PC-3 (cell line): ENCODE data around the gene STIMATE. TPM values are rescaled to one million over a fixed set of nuclear protein-coding genes. Genes with fewer than 3 reads are reported as not detected.

Experiments used
- ATAC-seq: fragments of 200-7000 bp; cut with Tn5 transposase; 2 replicates; pipeline ENCODE4 v1.9.1; 2020; ENCODE audit warnings: mild to moderate bottlenecking, moderate library complexity
- BruUV-seq: library from RNA; stranded (reverse); fragments of 400-500 nt; replicated peaks from 2 replicates; lab custom pipeline; 2021; lab: Mats Ljungman, UMichigan
- CTCF ChIA-PET: fragments of 300-600 bp; sonication (Branson Sonifier 250); formaldehyde crosslinking; loops from one replicate; lab custom pipeline; 2022; ENCODE audit warnings: antibody characterized with exemption; lab: Charles Lee
- POLR2A ChIA-PET: fragments of 300-600 bp; sonication (Branson Sonifier 250); formaldehyde crosslinking; loops from one replicate; lab custom pipeline; 2022; ENCODE audit warnings: antibody characterized with exemption; ENCODE audit not compliant: unreplicated experiment; lab: Charles Lee
- DNase-seq: peaks from one replicate; pipeline ENCODE4 v3.0.0-alpha.2; 2015
- H2AFZ ChIP-seq: fragments of 300-600 bp; sonication (generic); 2 replicates; pipeline ENCODE4 v1.6.0; 2016; ENCODE audit warnings: antibody characterized with exemption, low read length
- H3F3A ChIP-seq: fragments of 300-600 bp; sonication (generic); one replicate; pipeline ENCODE4 v1.6.0; 2017; ENCODE audit warnings: antibody characterized with exemption, low read length, control low read depth, mild to moderate bottlenecking; ENCODE audit not compliant: unreplicated experiment
- H3K27ac ChIP-seq: fragments of 300-600 bp; sonication (generic); 2 replicates; pipeline ENCODE4 v1.5.1; 2016; ENCODE audit warnings: mild to moderate bottlenecking, low read length
- H3K27me3 ChIP-seq: fragments of 300-600 bp; sonication (generic); 2 replicates; pipeline ENCODE4 v1.6.1; 2016; ENCODE audit warnings: low read length, mixed read lengths
- H3K36me3 ChIP-seq: fragments of 300-600 bp; sonication (generic); 2 replicates; pipeline ENCODE4 v1.6.1; 2016; ENCODE audit warnings: low read depth, mixed run types, low read length, mixed read lengths
- H3K4me1 ChIP-seq: fragments of 300-600 bp; sonication (generic); 2 replicates; pipeline ENCODE4 v1.5.1; 2016; ENCODE audit warnings: low read length; ENCODE audit not compliant: insufficient read depth
- H3K4me2 ChIP-seq: fragments of 300-600 bp; sonication (generic); 2 replicates; pipeline ENCODE4 v1.6.0; 2016; ENCODE audit warnings: low read length
- H3K4me3 ChIP-seq: fragments of 300-600 bp; sonication (generic); 2 replicates; pipeline ENCODE4 v1.5.1; 2016; ENCODE audit warnings: mild to moderate bottlenecking, low read length, mixed read lengths
- H3K79me2 ChIP-seq: fragments of 300-600 bp; sonication (generic); 2 replicates; pipeline ENCODE4 v1.6.1; 2017; ENCODE audit warnings: low read length, mixed read lengths
- H3K9ac ChIP-seq: fragments of 300-600 bp; sonication (generic); 2 replicates; pipeline ENCODE4 v1.6.0; 2016; ENCODE audit warnings: mild to moderate bottlenecking, low read length
- H3K9me2 ChIP-seq: fragments of 300-600 bp; sonication (generic); replicated peaks from 2 replicates; pipeline ENCODE4 v1.6.1; 2016; ENCODE audit warnings: mixed run types, low read length, mixed read lengths
- H3K9me3 ChIP-seq: fragments of 300-600 bp; sonication (generic); 2 replicates; pipeline ENCODE4 v1.6.1; 2016; ENCODE audit warnings: low read length, mixed read lengths
- H4K20me1 ChIP-seq: fragments of 300-600 bp; sonication (generic); 2 replicates; pipeline ENCODE4 v1.6.1; 2016; ENCODE audit warnings: low read length, mixed read lengths
- CTCF ChIP-seq: fragments of 300-600 bp; sonication (generic); conservative IDR thresholded peaks from 2 replicates; pipeline ENCODE4 v1.5.1; 2017; ENCODE audit warnings: antibody characterized with exemption, low read depth, mild to moderate bottlenecking, low read length
- EZH2 ChIP-seq: fragments of 300-600 bp; sonication (generic); IDR thresholded peaks from one replicate; pipeline ENCODE4 v1.6.1; 2017; ENCODE audit warnings: antibody characterized with exemption, mild to moderate bottlenecking, low read length; ENCODE audit not compliant: unreplicated experiment
- EZH2phosphoT487 ChIP-seq: fragments of 300-600 bp; sonication (generic); IDR thresholded peaks from 2 replicates; pipeline ENCODE4 v1.6.1; 2018; ENCODE audit warnings: mild to moderate bottlenecking, antibody characterized with exemption, low read length, borderline replicate concordance
- intact Hi-C: fragments of 100-400 bp; cut with micrococcal nuclease; formaldehyde crosslinking; loops from 2 replicates; pipeline ENCODE4 v1.9.0; 2023
- total RNA-seq: library from RNA; depleted of rRNA; stranded (reverse); fragments of >200 nt; gene quantifications from 2 replicates; pipeline ENCODE4 v1.2.3, GENCODE V29; 2014

The STIMATE gene
- total RNA-seq, 1 experiment from 2014 or later = 29.7 TPM

GRCh38 chr3:52931328-52931727 lies 34.0 kb upstream of the STIMATE start:
- no peak overlapping the region for H2AFZ ChIP-seq
- no peaks in the 10 kb centered on the region for H3K9me2 ChIP-seq
- TF ChIP-seq CTCF (no peak), EZH2 (no peak), EZH2phosphoT487 (no peak)
- BruUV-seq = no TSS peak
- no peak overlapping the region for H3K9ac ChIP-seq
- H3K27ac ChIP-seq = no peak overlapping the region
- ChIA-PET POLR2A (no interaction called here), CTCF (interaction anchor here (0.6 kb wide), 1 partner anchor 187 kb away, joined by 11 read pairs; no protein-coding TSS in a partner anchor)
- H3K4me1 ChIP-seq = no peaks in the 10 kb centered on the region
- intact Hi-C loops = loop anchor here (5.0 kb wide), 1 partner anchor 189 kb away; no protein-coding TSS in a partner anchor
- no peaks in the 10 kb centered on the region for H4K20me1 ChIP-seq
- H3K36me3 ChIP-seq = no peaks in the 10 kb centered on the region
- no peaks in the 10 kb centered on the region for H3K79me2 ChIP-seq
- no peaks in the 10 kb centered on the region for H3K9me3 ChIP-seq
- no peak overlapping the region for H3K4me2 ChIP-seq
- H3K4me3 ChIP-seq = no peak overlapping the region
- no peaks in the 10 kb centered on the region for H3F3A ChIP-seq
- DNase-seq (no peak), ATAC-seq (no peak)
- H3K27me3 ChIP-seq = no peaks in the 10 kb centered on the region

GRCh38 chr3:52930748-52931147 lies 33.4 kb upstream of the STIMATE start:
- no peak for TF ChIP-seq EZH2phosphoT487
- no peak for TF ChIP-seq CTCF
- no peak for TF ChIP-seq EZH2
- no peak for DNase-seq
- intact Hi-C loops = loop anchor here (5.0 kb wide), 1 partner anchor 188 kb away; no protein-coding TSS in a partner anchor
- Histone ChIP-seq H3F3A (no peaks in the 10 kb centered on the region), H3K9me2 (no peaks in the 10 kb centered on the region), H3K4me3 (no peak overlapping the region), H3K9ac (no peak overlapping the region), H3K27me3 (no peaks in the 10 kb centered on the region), H3K4me1 (no peaks in the 10 kb centered on the region), H3K9me3 (no peaks in the 10 kb centered on the region), H2AFZ (no peak overlapping the region), H3K4me2 (no peak overlapping the region), H3K36me3 (no peaks in the 10 kb centered on the region), H3K27ac (no peak overlapping the region), H3K79me2 (no peaks in the 10 kb centered on the region), H4K20me1 (no peaks in the 10 kb centered on the region)
- ATAC-seq = no peak
- POLR2A ChIA-PET = no interaction called here
- no TSS peak for BruUV-seq
- CTCF ChIA-PET = no interaction called here

- no TSS peak for BruUV-seq
- CTCF ChIA-PET = no interaction called here
- no peak overlapping the region for H2AFZ ChIP-seq
These were observed 29.2 kb upstream of the STIMATE start for GRCh38 chr3:52926554-52926953.

More at GRCh38 chr3:52926554-52926953, 29.2 kb upstream of the STIMATE start:
- H3K36me3 ChIP-seq = no peaks in the 10 kb centered on the region
- TF ChIP-seq EZH2phosphoT487 (no peak), CTCF (no peak), EZH2 (no peak)
- ATAC-seq (no peak), DNase-seq (no peak)
- intact Hi-C loops = no loop called here
- no peaks in the 10 kb centered on the region for H4K20me1 ChIP-seq
- no peak overlapping the region for H3K4me3 ChIP-seq
- POLR2A ChIA-PET = interaction anchor here (0.6 kb wide), 1 partner anchor 79 kb away, joined by 3 read pairs; no protein-coding TSS in a partner anchor
- H3K9me2 ChIP-seq = no peaks in the 10 kb centered on the region
- H3K4me1 ChIP-seq = no peaks in the 10 kb centered on the region
- H3K27ac ChIP-seq = no peak overlapping the region
- no peaks in the 10 kb centered on the region for H3F3A ChIP-seq
- H3K79me2 ChIP-seq = no peaks in the 10 kb centered on the region
- H3K9me3 ChIP-seq = no peaks in the 10 kb centered on the region
- H3K9ac ChIP-seq = no peak overlapping the region
- no peaks in the 10 kb centered on the region for H3K27me3 ChIP-seq
- no peak overlapping the region for H3K4me2 ChIP-seq
